Stimulated activated CD4-positive, alpha-beta T cell treated with anti-CD3 and anti-CD28 coated beads, Interleukin-1b, Interleukin-23, amount 100 ng/mL, for 48 hours (primary cell): ENCODE measurements around the gene MALAT1.

ENCODE experiments used
- DNase-seq: peaks from one replicate; pipeline ENCODE4 v3.0.0-alpha.2; 2020

Gene MALAT1

DNA sequence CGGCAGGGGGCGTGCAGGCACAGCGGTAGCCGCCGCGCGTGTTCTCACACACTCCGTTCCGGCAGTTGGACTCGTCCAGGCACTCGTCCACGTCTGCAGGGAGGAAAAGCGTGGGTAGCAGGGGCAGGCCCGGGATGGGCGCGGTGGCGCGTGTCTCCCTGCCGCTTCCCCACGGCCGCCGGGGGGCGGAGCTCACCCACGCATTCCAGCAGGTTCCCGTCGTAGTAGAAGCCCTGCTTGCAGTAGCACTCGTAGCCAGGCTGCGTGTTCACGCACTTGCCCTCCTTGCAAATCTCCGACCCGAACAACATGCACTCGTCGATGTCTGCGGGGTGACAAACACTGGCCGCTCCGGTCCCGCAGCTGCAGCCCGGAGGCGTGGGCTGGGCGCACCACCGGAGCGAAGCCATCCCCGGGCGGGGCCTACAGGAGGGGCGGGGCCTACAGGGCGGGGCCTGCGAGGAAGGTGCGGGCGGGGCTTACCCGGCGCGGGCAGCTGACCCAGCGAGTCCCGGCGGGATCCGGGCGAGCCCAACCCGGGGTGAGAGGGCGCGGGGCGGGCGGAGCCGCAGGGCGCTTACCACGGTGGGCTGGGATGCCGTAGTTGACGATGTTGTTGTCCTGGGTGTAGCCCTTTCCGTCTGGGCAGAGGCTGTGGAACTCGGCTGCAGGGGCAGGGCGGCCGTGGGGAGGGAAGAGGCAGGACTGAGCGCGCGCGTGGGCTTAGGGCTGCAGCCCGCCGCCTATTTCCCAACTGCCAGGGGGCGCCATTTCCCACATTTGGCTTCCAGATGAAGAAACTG is 41.6 kb downstream of the MALAT1 start:
- DNase-seq: peak; percentile 89

DNA sequence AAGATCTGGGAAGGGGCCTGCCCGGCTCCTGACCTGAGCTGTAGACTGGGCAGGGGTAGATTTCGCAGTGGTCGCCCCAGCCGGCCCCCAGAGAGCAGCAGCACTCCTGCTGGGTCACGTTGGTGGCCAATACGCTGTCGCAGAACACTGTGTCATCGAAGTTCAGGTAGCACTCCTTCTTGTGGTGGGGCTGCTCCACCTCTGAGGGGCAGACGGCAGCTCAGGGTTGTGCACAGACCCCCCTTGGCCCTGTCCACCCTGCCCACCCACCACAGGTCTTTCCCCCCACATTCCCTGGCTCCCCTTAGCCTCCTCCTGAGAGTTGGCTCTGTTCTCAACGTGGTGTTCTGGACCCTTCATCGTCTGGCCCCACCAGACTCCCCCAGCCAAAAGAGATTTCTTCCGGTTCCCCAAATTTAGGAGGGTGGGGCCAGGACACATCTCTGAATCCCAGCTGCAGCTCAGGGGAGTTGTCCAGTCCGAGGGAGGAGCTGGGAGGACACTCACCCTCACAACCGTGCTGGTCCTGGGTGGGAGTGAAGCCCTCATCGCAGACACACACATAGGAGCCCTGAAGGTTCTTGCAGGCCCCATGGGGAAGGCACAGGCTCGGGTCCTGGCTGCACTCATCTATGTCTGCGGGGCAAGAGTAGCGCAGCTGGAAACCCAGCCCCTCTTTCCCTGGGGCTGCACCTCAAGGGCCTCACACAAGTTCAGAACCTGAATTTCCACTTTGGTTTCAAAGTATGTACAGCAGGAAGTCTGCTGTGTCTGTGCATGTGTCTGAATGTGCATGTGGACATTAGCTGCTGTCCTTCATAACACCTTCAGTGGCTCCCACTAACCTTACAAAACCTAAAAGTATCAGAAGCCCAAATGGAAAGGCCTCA is 42.5 kb downstream of the MALAT1 start:
- DNase-seq: no peak

DNA sequence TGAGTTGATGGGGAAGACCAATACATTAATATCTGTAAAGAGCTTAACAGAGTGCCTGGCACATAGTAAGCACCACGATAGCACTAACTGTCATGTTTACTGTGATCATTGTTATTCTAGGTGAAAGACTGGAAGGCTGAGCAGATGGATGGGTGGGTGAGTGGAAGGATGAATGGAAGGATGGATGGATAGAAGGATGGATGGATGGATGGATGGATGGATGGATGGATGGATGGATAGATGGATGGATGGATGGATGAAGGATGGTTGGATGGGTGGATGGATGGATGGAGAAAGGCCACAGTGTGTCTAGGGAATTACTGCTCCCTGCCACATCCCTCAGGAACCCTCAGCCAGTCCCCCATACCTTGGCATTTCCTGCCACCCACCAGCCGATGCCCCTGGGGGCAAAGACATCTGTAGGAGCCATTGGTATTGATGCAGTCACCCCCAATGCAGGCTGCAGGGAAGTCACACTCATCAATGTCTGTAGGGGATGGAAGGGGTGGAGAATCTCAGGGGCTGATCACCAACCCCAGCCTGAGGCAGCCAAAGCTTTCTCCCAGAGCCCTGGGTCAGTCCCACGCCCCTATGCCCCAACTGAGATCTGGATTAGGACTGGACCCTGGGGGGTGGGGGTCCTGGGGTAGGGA is 44.0 kb downstream of the MALAT1 start:
- DNase-seq: no peak

DNA sequence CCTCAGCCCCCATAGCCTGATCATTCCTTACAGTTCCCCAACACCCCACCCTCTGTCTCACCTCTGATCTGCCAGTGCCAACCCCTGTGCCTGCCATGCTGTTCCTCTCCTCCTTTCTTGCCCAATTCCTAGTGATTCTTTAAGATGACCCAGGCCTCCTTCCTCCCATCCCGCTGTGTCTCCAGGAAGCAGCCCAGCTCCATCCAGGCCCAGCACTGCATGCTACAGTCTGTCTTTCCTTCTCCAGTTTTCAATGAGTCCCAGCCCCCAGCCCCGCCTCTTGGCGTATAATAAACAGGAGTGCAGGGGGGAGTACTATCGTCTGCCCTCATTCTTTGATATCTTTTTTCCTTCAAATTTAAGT is 47.0 kb downstream of the MALAT1 start:
- no peak for DNase-seq

DNA sequence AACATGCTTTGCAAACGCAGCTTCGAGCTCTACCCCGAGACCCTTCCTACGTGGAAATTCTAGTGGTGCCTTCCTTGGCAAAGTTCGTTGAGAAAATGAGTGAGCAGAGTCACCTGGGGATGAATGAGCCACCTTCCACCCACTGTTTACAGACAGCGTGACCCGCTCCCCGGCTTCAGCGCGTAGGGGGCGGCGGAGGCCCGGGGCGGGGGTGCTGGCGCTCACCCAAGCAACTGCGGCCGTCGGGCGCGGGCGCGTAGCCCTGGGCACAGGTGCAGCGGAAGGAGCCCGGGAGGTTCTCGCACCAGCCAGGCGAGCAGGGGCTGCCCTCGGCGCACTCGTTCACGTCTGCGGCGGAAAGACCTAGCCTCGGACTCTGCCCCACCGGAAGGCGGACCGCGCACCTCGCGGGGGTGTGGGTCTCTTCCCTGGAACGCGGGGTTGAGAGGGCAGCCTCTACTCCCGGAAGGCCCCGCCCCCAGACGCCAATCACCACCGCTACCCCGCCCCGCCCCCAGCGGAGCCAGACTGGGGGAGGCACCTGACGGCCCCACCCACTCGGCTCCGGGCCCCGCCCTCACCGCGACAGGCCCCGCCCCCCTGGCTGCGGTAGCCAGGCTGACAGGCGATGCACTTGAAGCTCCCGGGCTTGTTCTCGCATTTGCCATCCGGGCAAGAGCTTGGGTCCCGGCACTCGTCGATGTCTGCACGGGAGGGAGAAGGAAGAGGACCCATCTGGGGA is 47.5 kb downstream of the MALAT1 start:
- peak; percentile 97 for DNase-seq

DNA sequence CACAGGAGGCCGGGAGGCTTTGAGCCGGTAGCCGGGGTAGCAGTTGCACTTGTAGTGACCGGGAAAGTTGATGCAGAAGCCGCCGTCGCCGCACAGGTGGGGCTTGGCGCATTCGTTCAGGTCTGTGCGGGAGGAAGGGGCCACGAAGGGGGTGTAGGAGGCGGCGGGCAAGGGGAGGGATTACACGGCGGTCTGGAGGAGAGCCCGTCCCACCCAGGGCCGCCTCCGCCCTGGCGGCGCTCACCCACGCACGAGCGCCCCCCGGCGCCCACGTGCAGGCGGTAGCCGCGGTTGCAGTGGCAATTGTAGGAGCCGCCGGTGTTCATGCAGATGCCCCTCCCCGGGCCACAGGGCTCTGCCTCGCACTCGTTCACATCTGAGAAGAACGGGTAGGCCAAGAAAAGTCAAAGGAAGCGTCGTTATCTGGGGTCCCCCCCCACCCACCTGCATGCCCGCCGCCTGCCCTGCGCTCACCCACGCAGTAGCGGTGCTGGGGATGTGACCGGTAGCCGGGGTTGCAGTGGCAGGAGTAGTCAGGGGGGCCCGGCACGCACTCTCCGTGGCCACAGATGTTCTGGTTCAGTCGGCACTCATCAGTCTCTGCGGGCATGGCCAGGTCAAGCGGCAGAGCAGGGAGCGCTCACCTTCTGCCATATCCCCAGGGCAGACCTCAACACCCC is 48.7 kb downstream of the MALAT1 start:
- DNase-seq: no peak

DNA sequence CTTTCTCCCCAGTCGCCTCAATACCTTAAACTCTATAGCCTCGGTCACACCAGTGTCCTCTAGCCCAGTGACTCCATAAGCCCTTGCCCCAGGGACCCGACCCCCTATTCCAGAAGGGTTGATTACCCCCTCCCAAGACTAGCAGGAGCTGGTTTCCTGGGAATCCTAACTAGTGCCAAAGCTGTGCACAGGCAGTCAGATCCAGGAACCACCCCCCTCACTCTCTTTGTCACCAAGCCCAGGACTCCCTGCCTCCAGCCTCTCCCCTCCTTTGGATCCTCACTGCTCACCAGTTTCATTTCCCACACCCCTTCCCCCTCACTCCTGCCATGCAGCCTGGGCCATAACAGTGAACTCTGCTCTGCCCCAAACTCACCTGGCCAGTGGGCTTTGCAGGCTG is 49.5 kb downstream of the MALAT1 start:
- no peak for DNase-seq

DNA sequence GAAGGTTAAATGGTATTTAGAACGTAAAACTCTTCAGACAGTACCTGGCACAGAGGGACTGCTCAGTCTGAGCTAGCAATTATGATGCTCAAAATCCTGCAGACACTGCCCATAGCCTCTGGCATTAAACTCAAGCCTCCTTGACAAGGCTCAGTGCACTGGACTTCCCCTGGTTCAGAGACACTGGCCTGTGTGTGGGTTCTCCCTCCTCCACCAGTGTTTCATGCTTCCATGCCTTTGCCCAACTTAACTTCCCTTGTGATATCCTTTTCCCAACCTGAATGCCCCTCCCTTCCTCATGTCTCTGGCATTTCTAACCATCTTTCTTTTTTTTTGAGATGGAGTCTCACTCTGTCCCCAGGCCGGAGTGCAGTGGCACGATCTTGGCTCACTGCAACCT is 50.3 kb downstream of the MALAT1 start:
- DNase-seq: no peak

DNA sequence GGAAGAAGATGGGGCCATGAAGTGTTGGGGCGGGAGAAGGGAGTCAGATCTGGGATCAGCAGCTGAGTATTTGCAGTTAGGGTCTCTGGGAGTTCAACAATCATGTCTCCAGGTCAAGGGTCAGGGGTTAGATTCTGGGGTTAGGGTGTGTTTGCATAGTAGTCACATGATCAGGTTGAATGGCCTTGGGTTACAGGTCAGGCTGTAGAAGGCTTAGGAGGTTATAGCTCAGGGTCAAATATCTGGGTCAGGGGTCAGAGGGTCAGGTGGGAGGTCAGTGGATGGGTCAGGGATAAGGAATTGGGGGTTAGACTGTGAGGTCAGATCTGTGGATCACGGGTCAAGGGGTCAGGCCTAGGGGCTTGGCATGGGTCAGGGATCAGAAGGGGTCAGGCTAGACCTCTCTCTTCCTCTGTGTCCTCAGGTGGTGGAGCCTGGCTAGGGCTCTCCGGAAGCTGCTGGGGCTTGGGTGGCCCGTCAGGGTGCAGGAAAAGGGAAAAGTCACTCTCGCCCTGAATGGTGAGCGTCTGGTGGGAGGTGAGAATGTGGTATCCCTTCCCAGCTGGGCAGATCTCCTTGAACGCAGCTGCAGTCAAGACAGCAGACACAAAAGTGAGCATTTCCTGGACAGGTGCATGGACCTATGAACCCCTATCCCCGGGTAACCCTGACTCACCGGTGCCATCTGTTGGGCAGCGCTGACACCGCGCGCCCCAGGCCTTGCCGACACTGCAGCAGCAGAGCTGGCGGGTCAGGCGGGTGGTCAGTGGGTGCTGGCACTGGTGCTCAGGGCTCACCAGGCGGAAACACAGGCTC is 52.9 kb downstream of the MALAT1 start:
- peak; percentile 44 for DNase-seq

DNA sequence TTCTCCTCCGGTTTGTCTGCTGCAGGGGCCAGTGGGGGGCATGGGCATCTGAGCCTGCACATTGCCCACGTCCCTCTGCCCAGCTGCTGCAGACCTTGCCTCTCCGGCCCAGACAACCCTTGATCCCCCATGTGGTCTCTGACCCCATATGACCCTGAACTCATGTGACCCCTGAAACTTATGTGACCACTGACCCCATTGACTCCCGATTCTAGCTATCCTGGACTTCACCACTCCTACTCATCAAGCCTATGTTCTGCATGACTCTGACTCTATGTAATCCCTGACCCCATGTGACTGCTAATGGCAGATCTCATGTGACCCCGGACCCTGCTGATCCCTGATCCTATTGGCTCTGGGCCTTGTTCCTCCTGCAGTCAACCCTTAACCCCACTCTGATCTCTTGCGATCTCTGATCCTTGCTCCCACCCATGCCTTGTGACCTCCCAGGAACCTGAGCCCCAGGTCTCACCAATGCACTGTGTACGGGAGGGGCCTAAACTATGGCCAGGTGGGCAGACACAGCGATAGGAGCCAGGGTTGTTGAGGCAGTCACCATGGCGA is 53.6 kb downstream of the MALAT1 start:
- no peak for DNase-seq

DNA sequence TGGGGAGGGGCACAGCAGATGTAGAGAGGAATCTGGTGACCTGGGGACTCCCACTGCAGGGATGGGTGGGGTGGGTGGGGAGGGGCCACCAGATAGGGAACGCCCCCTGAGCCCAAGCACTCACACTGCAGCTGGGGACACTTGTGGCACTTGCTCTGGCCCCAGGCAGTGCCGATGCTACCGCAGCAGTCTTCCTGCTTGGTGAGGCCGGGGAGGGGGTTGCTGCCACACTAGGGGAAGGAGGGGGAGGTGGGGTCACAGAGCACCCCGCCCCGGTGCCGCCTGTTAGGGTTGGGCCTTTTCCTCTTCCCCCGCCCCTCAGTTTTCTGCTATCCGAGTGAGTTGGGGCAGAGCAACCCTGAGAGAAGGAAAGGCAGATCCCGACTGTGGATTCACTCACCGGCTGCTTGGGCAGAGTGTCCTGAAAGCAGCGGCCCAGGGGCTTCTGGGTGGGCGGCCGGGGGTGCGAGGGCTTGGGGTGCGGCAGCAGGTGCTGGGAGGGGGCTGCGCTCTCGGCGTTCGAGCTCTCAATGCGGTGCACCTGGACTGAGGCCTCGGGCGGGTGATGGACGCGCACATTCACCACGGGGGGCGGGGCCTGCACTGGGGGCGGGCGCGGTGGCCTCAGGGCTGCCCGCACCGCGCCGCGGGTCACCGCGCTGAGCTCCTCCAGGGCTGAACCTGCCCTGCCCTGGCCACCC is 54.6 kb downstream of the MALAT1 start:
- peak; percentile 70 for DNase-seq

DNA sequence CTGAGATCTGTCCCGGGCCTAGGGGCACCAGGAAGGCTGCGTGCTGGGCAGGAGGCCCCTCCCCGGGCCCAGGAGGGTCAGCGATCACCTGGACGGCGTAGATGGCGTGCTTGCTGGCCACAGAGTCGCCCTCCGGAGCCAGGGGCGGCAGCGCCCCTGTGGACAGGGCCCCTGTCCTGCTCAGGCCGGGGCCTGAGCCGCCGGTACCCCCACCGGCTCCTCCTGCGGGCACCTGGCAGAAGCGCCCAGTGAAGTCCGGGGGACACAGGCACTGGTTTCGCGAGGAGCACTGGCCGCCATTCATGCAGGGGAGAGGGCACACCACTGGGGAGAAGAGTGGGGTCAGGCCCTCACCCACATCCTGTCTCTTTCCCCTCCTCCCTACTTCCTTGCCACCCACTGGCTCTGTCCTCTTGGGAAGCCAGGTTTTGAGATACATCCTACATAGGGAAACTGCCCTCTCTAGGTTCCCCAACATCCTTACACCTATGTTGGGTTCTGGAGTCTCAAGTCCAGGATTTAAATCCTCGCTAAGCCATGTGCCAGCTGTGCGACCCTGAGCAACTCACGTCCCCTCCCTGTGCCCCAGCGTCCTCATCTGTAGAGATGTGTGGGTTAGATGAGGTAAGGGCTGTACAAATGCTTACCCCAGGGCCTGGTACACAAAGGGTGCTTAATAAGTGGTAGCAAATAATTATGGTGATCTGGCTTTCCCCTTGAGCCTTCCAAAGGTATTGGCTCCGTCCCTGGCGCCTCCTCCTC is 55.4 kb downstream of the MALAT1 start:
- no peak for DNase-seq

DNA sequence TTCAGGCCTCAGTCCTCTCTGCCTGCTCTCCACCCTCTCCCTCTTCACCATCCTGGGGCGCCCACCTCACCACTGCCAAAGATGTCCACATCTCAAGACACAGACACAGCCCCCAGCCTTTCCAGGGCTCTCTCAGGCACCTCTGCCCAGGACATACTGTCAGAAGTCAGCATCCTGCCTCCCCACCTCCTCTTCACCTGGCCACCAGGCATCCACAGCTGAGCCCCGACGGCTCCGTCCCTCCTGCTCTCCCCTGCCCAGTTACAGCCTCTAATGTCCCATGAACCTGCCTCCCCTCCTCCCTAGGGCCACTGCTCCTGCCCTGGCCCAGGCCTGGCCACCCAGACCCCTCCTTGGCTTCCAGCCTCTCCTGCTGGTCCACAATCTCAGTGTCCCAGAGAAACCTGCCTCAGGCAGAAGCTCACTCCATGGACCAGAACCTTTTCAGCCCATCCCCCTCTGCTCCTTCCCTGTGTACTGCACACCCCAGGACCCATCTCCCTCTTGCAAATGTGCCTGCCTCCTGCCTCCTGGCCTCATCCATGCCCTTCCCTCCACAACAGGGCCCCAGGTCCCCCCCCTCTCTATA is 56.1 kb downstream of the MALAT1 start:
- DNase-seq: no peak

DNA sequence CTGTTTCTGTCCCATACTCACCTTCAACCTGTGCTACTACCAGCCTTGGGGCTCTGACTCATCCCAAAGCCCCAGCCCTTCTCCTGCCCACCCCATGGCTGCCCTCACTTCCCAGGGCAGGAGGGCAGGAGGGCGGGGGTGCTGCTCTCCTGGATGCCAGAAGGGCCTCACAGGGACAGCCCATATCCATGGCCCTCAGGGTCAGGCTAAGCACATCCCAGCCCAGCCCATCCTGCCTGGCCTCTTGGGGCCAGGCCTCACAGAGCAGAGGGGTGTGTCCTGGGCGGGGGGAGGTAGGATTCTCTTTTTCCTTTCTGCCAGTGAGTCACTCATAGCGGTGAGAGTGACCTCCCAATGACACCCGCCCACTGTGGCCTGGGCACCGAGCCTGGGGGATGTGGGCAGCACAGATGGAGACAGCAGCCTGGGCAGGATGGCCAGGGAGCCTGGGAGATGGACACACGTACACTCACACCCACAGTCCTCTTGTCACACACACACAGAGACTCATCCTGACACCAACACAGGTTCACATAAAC is 56.9 kb downstream of the MALAT1 start:
- DNase-seq: no peak
